ENCODE data around the gene PRKAR1B.

DNA sequence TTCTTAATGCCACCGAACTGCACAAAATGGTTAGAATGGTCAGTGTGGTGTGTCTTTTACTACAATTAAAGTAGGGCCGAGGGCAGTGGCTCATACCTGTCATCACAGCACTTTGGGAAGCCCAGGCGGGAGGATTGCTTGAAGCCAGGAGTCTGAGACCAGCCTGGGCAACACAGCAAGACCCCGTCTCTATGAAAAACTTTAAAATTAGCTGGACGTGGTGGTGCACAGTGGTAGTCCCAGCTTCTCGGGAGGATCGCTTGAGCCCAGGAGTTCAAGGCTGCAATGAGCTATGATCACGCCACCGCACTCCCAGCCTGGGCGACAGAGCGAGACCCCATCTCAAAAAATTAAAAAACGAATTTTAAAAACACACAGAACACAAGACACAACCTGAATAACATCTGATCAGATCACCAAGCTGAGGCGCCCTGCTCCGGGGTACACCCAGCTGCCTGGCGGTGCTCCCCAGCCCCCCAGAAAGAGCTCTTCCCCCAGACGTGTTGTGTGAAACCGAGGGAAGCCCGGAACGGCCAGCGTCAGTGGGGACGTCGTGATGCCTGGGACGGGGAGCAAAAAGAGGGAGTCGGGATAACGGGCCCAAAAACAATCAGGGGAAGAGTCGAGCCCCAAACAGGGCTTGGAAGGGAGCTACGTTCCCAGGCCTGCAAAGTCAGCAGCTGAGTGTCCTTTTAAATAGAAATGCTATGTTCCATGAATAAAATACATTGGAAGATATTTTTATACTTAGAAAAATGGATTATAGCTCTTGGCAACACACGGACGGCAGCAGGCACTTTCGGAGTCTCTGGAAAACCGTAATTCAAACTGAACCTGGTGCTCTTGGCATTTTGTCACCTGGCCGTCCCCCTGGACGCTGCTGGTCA is 126.7 kb downstream of the PRKAR1B start:
- TF ChIP-seq, protein P1, sequence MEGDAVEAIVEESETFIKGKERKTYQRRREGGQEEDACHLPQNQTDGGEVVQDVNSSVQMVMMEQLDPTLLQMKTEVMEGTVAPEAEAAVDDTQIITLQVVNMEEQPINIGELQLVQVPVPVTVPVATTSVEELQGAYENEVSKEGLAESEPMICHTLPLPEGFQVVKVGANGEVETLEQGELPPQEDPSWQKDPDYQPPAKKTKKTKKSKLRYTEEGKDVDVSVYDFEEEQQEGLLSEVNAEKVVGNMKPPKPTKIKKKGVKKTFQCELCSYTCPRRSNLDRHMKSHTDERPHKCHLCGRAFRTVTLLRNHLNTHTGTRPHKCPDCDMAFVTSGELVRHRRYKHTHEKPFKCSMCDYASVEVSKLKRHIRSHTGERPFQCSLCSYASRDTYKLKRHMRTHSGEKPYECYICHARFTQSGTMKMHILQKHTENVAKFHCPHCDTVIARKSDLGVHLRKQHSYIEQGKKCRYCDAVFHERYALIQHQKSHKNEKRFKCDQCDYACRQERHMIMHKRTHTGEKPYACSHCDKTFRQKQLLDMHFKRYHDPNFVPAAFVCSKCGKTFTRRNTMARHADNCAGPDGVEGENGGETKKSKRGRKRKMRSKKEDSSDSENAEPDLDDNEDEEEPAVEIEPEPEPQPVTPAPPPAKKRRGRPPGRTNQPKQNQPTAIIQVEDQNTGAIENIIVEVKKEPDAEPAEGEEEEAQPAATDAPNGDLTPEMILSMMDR (IDR thresholded peaks at IDR 0.05; ENCODE audit: insufficient read depth, low read depth, low read length), result no peak
- TF ChIP-seq EZH2 (IDR thresholded peaks at IDR 0.05; ENCODE audit: insufficient read depth, low read length), result no peak

Data from astrocyte (in vitro differentiated cells and primary cell).